Measurements from ENCODE around the gene ROPN1L. TPM values are rescaled to one million over a fixed set of nuclear protein-coding genes. Genes with fewer than 3 reads are reported as not detected.
"Not testable (repeated sequence)": the region's sequence is repeated elsewhere in the genome, so short reads cannot be mapped to it uniquely, and the experiment has no call there.

Gene ROPN1L
- total and polyA plus RNA-seq, 2 of the 8 experiments (the other 6 are each of a cell fraction or from before 2014, with no cell fraction given), result 0.24 to 0.73 TPM

DNA sequence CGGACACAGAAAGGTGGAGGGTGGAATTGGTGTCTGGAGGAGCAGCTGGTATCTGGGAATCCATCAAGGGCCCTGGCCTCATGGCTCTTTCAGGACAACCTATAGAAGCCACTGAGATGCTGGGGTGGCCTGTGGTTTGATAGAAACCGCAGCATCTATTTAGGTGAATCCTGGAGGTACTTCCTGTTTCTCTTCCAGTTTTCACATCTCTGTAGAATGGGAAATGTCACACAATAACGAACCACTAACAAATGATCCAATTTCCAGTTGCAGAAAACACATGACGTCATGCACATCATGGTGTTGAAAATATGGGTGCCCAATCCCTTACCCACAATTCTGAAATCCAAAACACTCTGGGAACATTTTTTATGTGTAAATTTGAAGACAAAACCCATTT, 52.2 kb downstream of the ROPN1L start (continued):
- no peak for TF ChIP-seq SIRT6 (IDR thresholded peaks at IDR 0.05; ENCODE audit: low read length)
- TF ChIP-seq KDM1A (IDR thresholded peaks at IDR 0.05; ENCODE audit: borderline replicate concordance, low read length), result no peak

DNA sequence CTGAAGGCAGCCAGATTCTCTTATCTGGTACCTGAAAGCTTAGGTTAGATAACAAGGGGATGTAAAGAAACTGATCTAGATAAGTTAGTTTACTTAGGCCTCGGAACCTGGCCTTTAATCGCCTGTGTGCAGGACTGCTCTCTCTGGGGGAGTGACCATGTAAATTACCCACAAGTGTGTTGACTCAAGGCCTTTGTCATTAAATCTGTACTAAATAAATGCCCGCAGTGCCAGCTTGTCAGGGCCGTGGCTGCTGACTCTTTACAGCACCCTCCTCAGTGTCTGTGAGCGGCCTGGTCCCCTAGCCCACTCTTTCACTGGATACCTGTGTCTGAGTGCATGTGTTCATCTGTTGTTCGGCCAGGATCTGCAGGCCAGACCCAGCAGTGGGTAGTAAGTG, 52.8 kb downstream of the ROPN1L start:
- H4K8ac ChIP-seq (ENCODE audit: extremely low read depth, insufficient read depth, low read length); H3K36me3 ChIP-seq (ENCODE audit: control insufficient read depth in 2 of 4, insufficient read depth in 4 of 4, low read length in 3 of 4); H3K18ac ChIP-seq (ENCODE audit: extremely low read depth, low read length); H3K79me2 ChIP-seq (ENCODE audit: control insufficient read depth in 1 of 2, insufficient read depth in 2 of 2, low read length in 2 of 2); POLR2A ChIA-PET (ENCODE audit: partially characterized antibody); H2BK12ac ChIP-seq (ENCODE audit: low read depth, low read length); FAIRE-seq; H4K5ac ChIP-seq (ENCODE audit: insufficient read length, low read depth, low read length); H3K79me1 ChIP-seq (ENCODE audit: low read depth, low read length); H2BK20ac ChIP-seq (ENCODE audit: low read length); H3K4me3 ChIP-seq (ENCODE audit: extremely low read depth in 1 of 4, insufficient read depth in 2 of 4, low read depth in 3 of 4, low read length in 4 of 4); H2BK5ac ChIP-seq (ENCODE audit: low read depth, low read length); H3K4me1 ChIP-seq (replicated peaks in 1 of 4; ENCODE audit: control insufficient read depth in 3 of 4, insufficient read depth in 4 of 4, low read length in 3 of 4); H3K9ac ChIP-seq (replicated peaks in 1 of 4; ENCODE audit: extremely low read depth in 1 of 4, low read depth in 3 of 4, low read length in 3 of 4); H3K14ac ChIP-seq (ENCODE audit: insufficient read length); H3K56ac ChIP-seq (replicated peaks; ENCODE audit: insufficient read length, low read depth, low read length); H3K4ac ChIP-seq (replicated peaks; ENCODE audit: insufficient read length, low read depth, low read length); H3K27me3 ChIP-seq (replicated peaks in 1 of 4; ENCODE audit: control insufficient read depth in 3 of 4, extremely low read depth in 1 of 4, insufficient read depth in 3 of 4, low read length in 3 of 4); H2AFZ ChIP-seq (ENCODE audit: low read length); H3K4me2 ChIP-seq (ENCODE audit: insufficient read depth in 1 of 2, low read depth in 2 of 2, low read length in 2 of 2); H2BK120ac ChIP-seq (replicated peaks; ENCODE audit: low read depth, low read length); H3K27ac ChIP-seq (ENCODE audit: low read depth, low read length); H4K91ac ChIP-seq (replicated peaks; ENCODE audit: insufficient read length, low read length); H2BK15ac ChIP-seq (ENCODE audit: low read length); H2AK5ac ChIP-seq (ENCODE audit: low read depth, low read length); H3K23me2 ChIP-seq (ENCODE audit: low read depth, low read length); H4K20me1 ChIP-seq (replicated peaks in 1 of 2; ENCODE audit: control insufficient read depth in 1 of 2, insufficient read depth in 2 of 2, low read length in 2 of 2); DNase-seq (ENCODE audit: low read depth in 1 of 2, low spot score in 2 of 2); H3K23ac ChIP-seq (ENCODE audit: insufficient read length): not testable (repeated sequence)
- 89% methylated on average over 6 of the region's 6 CpGs; no CpG with 5 or more reads in 1 of the 2 experiments for WGBS, 2 experiments (ENCODE audit: extremely low coverage in 1 of 2, insufficient coverage in 1 of 2, insufficient read length in 1 of 2, insufficient replicate concordance in 2 of 2, low coverage in 1 of 2, low lambda C conversion rate in 2 of 2, missing lambda C conversion rate in 1 of 2)
- CTCF ChIA-PET (ENCODE audit: partially characterized antibody), result interaction anchor here (0.9 kb wide), 1 partner anchor 14 kb away, joined by 3 read pairs; no protein-coding TSS in a partner anchor
- H3K9me3 ChIP-seq (ENCODE audit: insufficient read depth in 2 of 2, low read depth in 1 of 2, low read length in 1 of 2), result peaks cover 14 to 22% of the 10 kb centered on the region in 2 experiments

Measured in H1 (cell line).